SU-DHL-6 (cell line): ENCODE data around the gene SIX5.

Source experiments
- H2AFZ ChIP-seq: fragments of 200-600 bp; sonication (generic); 2 replicates; pipeline ENCODE4 v1.6.1; 2014; ENCODE audit warnings: low read depth, mild to moderate bottlenecking, moderate library complexity, mixed read lengths, antibody characterized with exemption, low read length; ENCODE audit not compliant: severe bottlenecking
- H3F3A ChIP-seq: fragments of 200-600 bp; shearing (Covaris generic); 2 replicates; pipeline ENCODE4 v1.6.0; 2016; ENCODE audit warnings: antibody characterized with exemption, mild to moderate bottlenecking; ENCODE audit not compliant: insufficient read depth
- H3K27ac ChIP-seq: fragments of 200-600 bp; sonication (generic); 2 replicates; pipeline ENCODE4 v1.5.1; 2016; ENCODE audit warnings: low read depth, mild to moderate bottlenecking, low read length, moderate library complexity, mixed read lengths
- H3K27me3 ChIP-seq: fragments of 200-600 bp; sonication (generic), shearing (Covaris generic); 2 replicates; pipeline ENCODE4 v1.6.0; 2014; ENCODE audit warnings: mild to moderate bottlenecking, low read length
- H3K36me3 ChIP-seq: fragments of 200-600 bp; sonication (generic); 2 replicates; pipeline ENCODE4 v1.6.1; 2014; ENCODE audit warnings: mild to moderate bottlenecking, low read length, mixed read lengths
- H3K4me2 ChIP-seq: fragments of 300-600, 200-600 bp; shearing (Covaris generic), sonication (generic); 2 replicates; pipeline ENCODE4 v1.6.0; 2014; ENCODE audit warnings: low read length, low read depth, mild to moderate bottlenecking; ENCODE audit not compliant: poor library complexity, severe bottlenecking
- H3K4me3 ChIP-seq: fragments of 200-600 bp; sonication (generic); 2 replicates; pipeline ENCODE4 v1.5.1; 2014; ENCODE audit warnings: antibody characterized with exemption, low read length, mild to moderate bottlenecking, mixed read lengths; ENCODE audit not compliant: insufficient read depth, poor library complexity, severe bottlenecking
- H3K79me2 ChIP-seq: fragments of 200-600 bp; sonication (generic); 2 replicates; pipeline ENCODE4 v1.6.1; 2014; ENCODE audit warnings: mild to moderate bottlenecking, low read length, moderate library complexity; ENCODE audit not compliant: insufficient read depth
- H3K9ac ChIP-seq: fragments of 200-600 bp; sonication (generic); 2 replicates; pipeline ENCODE4 v1.7.0; 2014; ENCODE audit warnings: mild to moderate bottlenecking, low read length
- H3K9me2 ChIP-seq: fragments of 200-600 bp; sonication (generic); replicated peaks from 2 replicates; pipeline ENCODE4 v1.6.1; 2014; ENCODE audit warnings: low read length; ENCODE audit not compliant: insufficient read depth
- H3K9me3 ChIP-seq: fragments of 200-600 bp; sonication (generic); 2 replicates; pipeline ENCODE4 v1.6.1; 2014; ENCODE audit warnings: low read length, mixed read lengths; ENCODE audit not compliant: insufficient read depth
- H4K20me1 ChIP-seq: fragments of 200-600 bp; sonication (generic); 2 replicates; pipeline ENCODE4 v1.6.1; 2014; ENCODE audit warnings: low read depth, mild to moderate bottlenecking, antibody characterized with exemption, low read length, moderate library complexity, mixed read lengths
- EZH2phosphoT487 ChIP-seq: fragments of 200-600 bp; sonication (generic), shearing (Covaris generic); conservative IDR thresholded peaks from 2 replicates; pipeline ENCODE4 v1.6.1; 2018; ENCODE audit warnings: mild to moderate bottlenecking, antibody characterized with exemption, low read length, moderate library complexity, mixed read lengths
- TF ChIP-seq, protein P1 (sequence below): fragments of 200-600 bp; sonication (generic); IDR thresholded peaks from one replicate; pipeline ENCODE4 v1.5.1; 2017; ENCODE audit warnings: antibody characterized with exemption, mild to moderate bottlenecking, low read length, moderate library complexity; ENCODE audit not compliant: insufficient read depth, poor library complexity, severe bottlenecking

Gene SIX5

DNA sequence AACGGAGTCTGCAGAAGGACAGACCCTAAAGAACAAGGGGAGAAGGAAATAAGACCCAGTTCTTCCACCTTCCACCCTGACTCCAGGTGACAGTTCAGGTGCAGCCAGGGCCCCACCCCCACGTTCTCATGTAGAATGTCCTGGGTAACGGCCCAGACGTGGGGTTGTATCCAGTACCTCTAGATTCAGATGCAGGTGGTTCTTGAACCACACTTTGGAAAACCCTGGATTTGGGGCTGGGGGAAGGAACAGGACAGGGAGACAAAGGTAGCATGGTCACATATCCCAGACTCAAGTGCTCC lies 11.0 kb upstream of the SIX5 start:
- no peaks in the 10 kb centered on the region for H3K9me3 ChIP-seq
- no peak overlapping the region for H2AFZ ChIP-seq
- no peaks in the 10 kb centered on the region for H3K79me2 ChIP-seq
- peaks cover 3% of the 10 kb centered on the region; the same call in 1 of the 2 replicates for H3F3A ChIP-seq
- TF ChIP-seq EZH2phosphoT487, result no peak
- TF ChIP-seq, protein P1, sequence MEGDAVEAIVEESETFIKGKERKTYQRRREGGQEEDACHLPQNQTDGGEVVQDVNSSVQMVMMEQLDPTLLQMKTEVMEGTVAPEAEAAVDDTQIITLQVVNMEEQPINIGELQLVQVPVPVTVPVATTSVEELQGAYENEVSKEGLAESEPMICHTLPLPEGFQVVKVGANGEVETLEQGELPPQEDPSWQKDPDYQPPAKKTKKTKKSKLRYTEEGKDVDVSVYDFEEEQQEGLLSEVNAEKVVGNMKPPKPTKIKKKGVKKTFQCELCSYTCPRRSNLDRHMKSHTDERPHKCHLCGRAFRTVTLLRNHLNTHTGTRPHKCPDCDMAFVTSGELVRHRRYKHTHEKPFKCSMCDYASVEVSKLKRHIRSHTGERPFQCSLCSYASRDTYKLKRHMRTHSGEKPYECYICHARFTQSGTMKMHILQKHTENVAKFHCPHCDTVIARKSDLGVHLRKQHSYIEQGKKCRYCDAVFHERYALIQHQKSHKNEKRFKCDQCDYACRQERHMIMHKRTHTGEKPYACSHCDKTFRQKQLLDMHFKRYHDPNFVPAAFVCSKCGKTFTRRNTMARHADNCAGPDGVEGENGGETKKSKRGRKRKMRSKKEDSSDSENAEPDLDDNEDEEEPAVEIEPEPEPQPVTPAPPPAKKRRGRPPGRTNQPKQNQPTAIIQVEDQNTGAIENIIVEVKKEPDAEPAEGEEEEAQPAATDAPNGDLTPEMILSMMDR, result no peak
- H3K27me3 ChIP-seq, result no peaks in the 10 kb centered on the region
- H3K4me3 ChIP-seq, result no peak overlapping the region
- no peaks in the 10 kb centered on the region for H3K9me2 ChIP-seq
- H3K27ac ChIP-seq, result no peak overlapping the region
- H3K4me2 ChIP-seq, result no peak overlapping the region
- H3K9ac ChIP-seq, result no peak overlapping the region
- H3K36me3 ChIP-seq, result no peaks in the 10 kb centered on the region
- no peaks in the 10 kb centered on the region for H4K20me1 ChIP-seq

DNA sequence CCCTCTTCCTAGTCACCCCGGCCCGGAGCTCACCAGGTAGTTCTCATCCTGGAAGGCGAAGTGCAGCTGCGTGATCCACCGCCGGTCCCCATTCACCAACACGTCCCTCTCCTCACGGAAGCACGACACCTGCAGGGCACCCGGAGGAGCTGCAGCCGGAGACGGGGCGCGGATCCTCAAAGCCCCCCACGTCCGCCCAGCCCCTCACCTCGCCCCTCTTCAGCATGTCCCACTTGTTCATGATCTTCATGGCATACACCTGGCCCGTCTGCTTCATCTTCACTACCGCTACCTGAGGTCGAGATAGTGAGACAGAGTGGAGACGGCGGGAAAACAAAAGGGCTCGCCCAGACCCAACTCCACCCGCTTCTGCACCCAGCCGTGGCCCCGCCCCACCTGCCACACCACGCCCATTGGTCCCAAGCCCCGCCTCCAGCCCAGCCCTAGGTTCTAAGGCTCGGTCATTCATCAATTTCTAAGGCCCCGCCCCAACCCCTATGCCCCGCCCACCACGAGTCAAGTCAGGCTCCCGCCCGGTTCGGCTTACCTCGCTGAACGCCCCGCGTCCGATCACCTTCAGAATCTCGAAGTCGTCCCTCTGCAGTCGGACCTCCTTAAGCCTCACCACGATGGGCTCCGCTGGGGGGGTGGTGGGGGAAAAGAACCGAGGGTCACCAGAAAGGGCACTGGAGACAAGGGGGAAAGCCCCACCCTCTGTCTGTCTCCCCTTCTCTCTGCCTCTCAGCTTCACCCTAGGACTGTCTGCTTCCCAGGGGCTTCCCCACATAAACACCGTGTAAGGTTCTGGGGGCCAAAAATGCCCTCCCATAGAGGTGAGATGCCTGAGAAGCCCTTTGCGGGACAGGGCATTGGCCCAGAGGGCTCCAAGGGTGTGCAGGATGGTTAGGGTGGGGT lies 10.4 kb upstream of the SIX5 start:
- no peaks in the 10 kb centered on the region for H3K27me3 ChIP-seq
- H3K79me2 ChIP-seq, result no peaks in the 10 kb centered on the region
- H3K4me3 ChIP-seq, result peak overlapping the region; percentile 43
- H3K27ac ChIP-seq, result no peak overlapping the region
- TF ChIP-seq, protein P1, result peak; percentile 74
- no peak for TF ChIP-seq EZH2phosphoT487
- no peaks in the 10 kb centered on the region for H3K36me3 ChIP-seq
- peaks cover 3% of the 10 kb centered on the region; the same call in 1 of the 2 replicates for H3F3A ChIP-seq
- H3K9me3 ChIP-seq, result no peaks in the 10 kb centered on the region
- H3K9ac ChIP-seq, result peak overlapping the region; percentile 43
- peak overlapping the region; percentile 30 for H2AFZ ChIP-seq
- H3K4me2 ChIP-seq, result peak overlapping the region; percentile 66
- H4K20me1 ChIP-seq, result no peaks in the 10 kb centered on the region
- H3K9me2 ChIP-seq, result no peaks in the 10 kb centered on the region

DNA sequence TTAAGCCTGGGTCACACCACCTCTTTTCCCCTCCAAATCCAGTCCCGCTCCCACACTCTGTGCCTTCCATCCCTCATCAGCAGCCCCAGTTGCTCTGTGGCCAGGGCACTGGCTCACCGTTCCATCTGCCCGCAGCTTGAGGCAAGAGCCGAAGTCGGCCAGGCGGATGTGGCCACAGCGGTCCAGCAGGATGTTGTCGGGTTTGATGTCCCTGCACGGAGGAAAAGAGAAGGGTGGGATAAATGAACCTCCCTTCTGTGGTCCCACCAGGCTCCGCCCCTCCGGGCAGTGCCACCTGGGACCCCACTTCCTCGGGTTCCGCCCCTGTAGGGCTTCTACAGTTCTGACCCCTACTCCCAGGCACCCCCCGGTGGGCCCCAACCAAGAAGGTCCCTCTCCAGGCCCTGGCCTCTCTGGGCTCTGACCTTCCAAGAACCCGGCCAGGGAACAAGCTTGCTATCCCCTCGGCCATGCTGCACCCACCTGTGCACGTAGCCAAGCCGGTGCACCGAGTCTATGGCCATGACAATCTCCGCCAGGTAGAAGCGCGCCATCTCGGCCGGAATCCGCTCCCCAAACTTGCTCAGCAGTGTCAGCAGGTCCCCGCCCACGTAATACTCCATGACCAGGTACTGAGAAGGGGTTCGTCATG lies 9.1 kb upstream of the SIX5 start:
- H3K9me2 ChIP-seq, result no peaks in the 10 kb centered on the region
- no peak overlapping the region for H3K4me3 ChIP-seq
- no peaks in the 10 kb centered on the region for H3K9me3 ChIP-seq
- H2AFZ ChIP-seq, result no peak overlapping the region
- no peak overlapping the region for H3K4me2 ChIP-seq
- H3F3A ChIP-seq, result peaks cover 7% of the 10 kb centered on the region
- H3K9ac ChIP-seq, result no peak overlapping the region
- no peaks in the 10 kb centered on the region for H3K79me2 ChIP-seq
- H3K27me3 ChIP-seq, result no peaks in the 10 kb centered on the region
- H3K27ac ChIP-seq, result no peak overlapping the region
- TF ChIP-seq EZH2phosphoT487, result no peak
- TF ChIP-seq, protein P1, result no peak
- H4K20me1 ChIP-seq, result no peaks in the 10 kb centered on the region
- H3K36me3 ChIP-seq, result no peaks in the 10 kb centered on the region
